Motor neuron (in vitro differentiated cells): ENCODE measurements around the gene NTN1. TPM values are rescaled to one million over a fixed set of nuclear protein-coding genes. Genes with fewer than 3 reads are reported as not detected.
"Not testable (repeated sequence)": the region's sequence is repeated elsewhere in the genome, so short reads cannot be mapped to it uniquely, and the experiment has no call there.

Experiments used
- ATAC-seq, 8 experiments: fragments of 200-7000 bp; cut with Tn5 transposase; replicated peaks in 6 of 8; 2 replicates each; pipeline ENCODE4 v1.8.0; 2021; ENCODE audit warnings: mild to moderate bottlenecking in 8 of 8, moderate library complexity in 8 of 8
- H3K27ac ChIP-seq, 2 donors: fragments of 250-450 bp; sonication (Bioruptor Pico); 2 replicates each; pipeline ENCODE4 v1.9.0; 2021; ENCODE audit warnings: antibody characterized with exemption in 2 of 2, mild to moderate bottlenecking in 2 of 2, moderate library complexity in 1 of 2
- H3K4me1 ChIP-seq, 2 donors: fragments of 250-450 bp; sonication (Bioruptor Pico); replicated peaks in 1 of 2; 2 replicates each; pipeline ENCODE4 v1.6.1; 2021; ENCODE audit warnings: antibody characterized with exemption in 2 of 2, mild to moderate bottlenecking in 2 of 2, moderate library complexity in 1 of 2
- H3K4me3 ChIP-seq, 5 donors: fragments of 250-450 bp; sonication (Bioruptor Pico); 2 replicates each; pipeline ENCODE4 v1.9.0; 2021; ENCODE audit warnings: antibody characterized with exemption in 5 of 5, mild to moderate bottlenecking in 5 of 5, moderate library complexity in 4 of 5
- WGBS, 10 experiments: fragments of 450-650 bp; shearing (Covaris generic); methylation state at CpG; one replicate each; pipeline ENCODE4 v1.0.0; 2022; 5-methylcytosine and 5-hydroxymethylcytosine counted together
- in situ Hi-C, 9 experiments: fragments of 400-800 bp; cut with MboI; loops; one replicate each; pipeline ENCODE4 v1.15.0; 2021; ENCODE audit warnings: low sequenced_read_pairs in 9 of 9, low pct_unique_long_range_greater_than_20kb in 2 of 9; ENCODE audit not compliant: unreplicated experiment in 9 of 9
- total RNA-seq, 8 experiments: library from RNA; unstranded; fragments of 300-600 nt; gene quantifications; 2 replicates each; pipeline versions ENCODE4 v1.2.3 to v1.2.4, GENCODE V29; 2022

Gene NTN1
- total RNA-seq, 8 experiments from 2014 or later = 8.0 to 491 (median 16.4) TPM

- Histone ChIP-seq H3K4me1 (peaks cover 7 to 14% of the 10 kb centered on the region in 2 donors), H3K27ac (peak overlapping the region in 1 of 2 donors; percentile 11), H3K4me3 (no peak overlapping the region)
- in situ Hi-C loops = no loop called here
- ATAC-seq = peak in 5 of 8 experiments; percentile 8 to 81 (median 72)
- 44 to 100% (median 73%) methylated on average over 1 to 5 of the region's 9 CpGs; no CpG with 5 or more reads in 4 of the 10 experiments for WGBS, 10 experiments
Observed at GRCh38 chr17:9105068-9105868, 84.0 kb downstream of the NTN1 start.

GRCh38 chr17:9106278-9106677 lies 85.0 kb downstream of the NTN1 start:
- 90% methylated on average over 2 of the region's 9 CpGs; no CpG with 5 or more reads in 9 of the 10 experiments for WGBS, 10 experiments
- H3K4me3 ChIP-seq, ATAC-seq, in situ Hi-C loops, H3K27ac ChIP-seq: not testable (repeated sequence)
- H3K4me1 ChIP-seq = peaks cover 11 to 14% of the 10 kb centered on the region in 2 donors

GRCh38 chr17:9107527-9107926 lies 86.2 kb downstream of the NTN1 start:
- in situ Hi-C loops = no loop called here
- peaks cover 11 to 14% of the 10 kb centered on the region in 2 donors for H3K4me1 ChIP-seq
- H3K4me3 ChIP-seq = no peak overlapping the region
- 20 to 100% (median 71%) methylated on average over 1 to 4 of the region's 4 CpGs; no CpG with 5 or more reads in 1 of the 10 experiments for WGBS, 10 experiments
- H3K27ac ChIP-seq = no peak overlapping the region
- ATAC-seq = no peak

GRCh38 chr17:9108146-9108545 lies 86.8 kb downstream of the NTN1 start:
- Histone ChIP-seq H3K4me3 (no peak overlapping the region), H3K4me1 (peaks cover 11 to 14% of the 10 kb centered on the region in 2 donors), H3K27ac (no peak overlapping the region)
- in situ Hi-C loops = no loop called here
- WGBS, 10 experiments = 67 to 100% (median 96%) methylated on average over 1 to 5 of the region's 6 CpGs; no CpG with 5 or more reads in 4 of the 10 experiments
- no peak for ATAC-seq

GRCh38 chr17:9109933-9110332 lies 88.6 kb downstream of the NTN1 start:
- WGBS, 10 experiments = 23 to 63% (median 45%) methylated on average over 1 to 4 of the region's 4 CpGs; no CpG with 5 or more reads in 2 of the 10 experiments
- no peak overlapping the region for H3K27ac ChIP-seq
- peak in 2 of 8 experiments; percentile 40 to 53 for ATAC-seq
- no peak overlapping the region for H3K4me3 ChIP-seq
- in situ Hi-C loops = no loop called here
- peaks cover 13 to 15% of the 10 kb centered on the region in 2 donors for H3K4me1 ChIP-seq

- Histone ChIP-seq H3K4me3 (no peak overlapping the region), H3K4me1 (peaks cover 11 to 16% of the 10 kb centered on the region in 2 donors), H3K27ac (no peak overlapping the region)
- peak in 1 of 8 experiments; percentile 19 for ATAC-seq
- 69 to 100% (median 90%) methylated on average over 1 to 6 of the region's 7 CpGs; no CpG with 5 or more reads in 1 of the 10 experiments for WGBS, 10 experiments
- in situ Hi-C loops = no loop called here
Observed at GRCh38 chr17:9110501-9110900, 89.2 kb downstream of the NTN1 start.

- in situ Hi-C loops = no loop called here
- peaks cover 24 to 27% of the 10 kb centered on the region in 2 donors for H3K4me1 ChIP-seq
- ATAC-seq = peak; percentile 85 to 93 (median 88)
- H3K4me3 ChIP-seq = peak overlapping the region in 4 of 5 donors; percentile 1 to 25 (median 20)
- peak overlapping the region; percentile 85 to 95 for H3K27ac ChIP-seq
- 0 to 27% (median 6%) methylated on average over 1 to 13 of the region's 41 CpGs; no CpG with 5 or more reads in 3 of the 10 experiments for WGBS, 10 experiments
Observed at GRCh38 chr17:9115214-9116191, 94.2 kb downstream of the NTN1 start.

- peak in 5 of 8 experiments; percentile 27 to 48 (median 45) for ATAC-seq
- WGBS, 10 experiments = 3 to 89% (median 6%) methylated on average over 2 to 5 of the region's 11 CpGs; no CpG with 5 or more reads in 7 of the 10 experiments
- peak overlapping the region; percentile 85 to 95 for H3K27ac ChIP-seq
- peak overlapping the region in 2 of 5 donors; percentile 15 to 24 for H3K4me3 ChIP-seq
- H3K4me1 ChIP-seq = peaks cover 30 to 33% of the 10 kb centered on the region in 2 donors
- in situ Hi-C loops = no loop called here
Observed at GRCh38 chr17:9116311-9116835, 95.1 kb downstream of the NTN1 start.

- 12 to 100% (median 68%) methylated on average over 1 to 15 of the region's 19 CpGs; no CpG with 5 or more reads in 2 of the 10 experiments for WGBS, 10 experiments
- peak in 4 of 8 experiments; percentile 3 to 12 (median 8) for ATAC-seq
- in situ Hi-C loops = no loop called here
- Histone ChIP-seq H3K4me1 (peaks cover 30 to 35% of the 10 kb centered on the region in 2 donors), H3K4me3 (peak overlapping the region in 1 of 5 donors; percentile 3), H3K27ac (peak overlapping the region; percentile 85 to 95)
Observed at GRCh38 chr17:9116861-9117568, 95.7 kb downstream of the NTN1 start.

GRCh38 chr17:9120471-9120870 lies 99.2 kb downstream of the NTN1 start:
- H3K4me1 ChIP-seq = peaks cover 37% of the 10 kb centered on the region in 2 donors
- in situ Hi-C loops = no loop called here
- no peak for ATAC-seq
- no peak overlapping the region for H3K4me3 ChIP-seq
- 60 to 100% (median 67%) methylated on average over 1 to 3 of the region's 5 CpGs; no CpG with 5 or more reads in 3 of the 10 experiments for WGBS, 10 experiments
- no peak overlapping the region for H3K27ac ChIP-seq

- peak in 3 of 8 experiments; percentile 12 to 23 (median 16) for ATAC-seq
- 50 to 97% (median 80%) methylated on average over 1 to 12 of the region's 15 CpGs; no CpG with 5 or more reads in 1 of the 10 experiments for WGBS, 10 experiments
Observed at GRCh38 chr17:9121186-9121820, 100.0 kb downstream of the NTN1 start.

More at GRCh38 chr17:9121186-9121820, 100.0 kb downstream of the NTN1 start:
- Histone ChIP-seq H3K27ac (no peak overlapping the region), H3K4me3 (no peak overlapping the region), H3K4me1 (peaks cover 31 to 32% of the 10 kb centered on the region in 2 donors)
- in situ Hi-C loops = no loop called here
